Gastrocnemius medialis (tissue), 4 donors: Measurements from ENCODE around the gene XPNPEP1. TPM values are rescaled to one million over a fixed set of nuclear protein-coding genes. Genes with fewer than 3 reads are reported as not detected.

Experiments used
- ATAC-seq, 2 donors: fragments of 150-250 bp; one replicate each; pipeline ENCODE4 v1.9.1; 2016
- DNase-seq, 2 donors: peaks; one replicate each; pipeline ENCODE4 v3.0.0-alpha.2; 2019
- H3K27ac ChIP-seq, 4 donors: fragments of 200-600 bp; sonication (generic); 1 replicate in 1 of 4; 2 replicates in 3 of 4; pipeline ENCODE4 v1.5.1; 2016 to 2018; ENCODE audit warnings: mild to moderate bottlenecking in 2 of 4, moderate library complexity in 1 of 4
- H3K27me3 ChIP-seq, 3 donors: fragments of 200-600 bp; sonication (generic) in 2 of 3; 1 replicate in 1 of 3; 2 replicates in 2 of 3; pipeline versions ENCODE4 v1.5.1 to v1.6.0; 2016 to 2019; ENCODE audit warnings: mild to moderate bottlenecking in 1 of 3, moderate library complexity in 1 of 3
- H3K36me3 ChIP-seq, 2 donors: fragments of 200-600 bp; sonication (generic) in 1 of 2; one replicate each; pipeline ENCODE4 v1.5.1; 2017 to 2018
- H3K4me1 ChIP-seq, 2 donors: fragments of 200-600 bp; sonication (generic) in 1 of 2; one replicate each; pipeline ENCODE4 v1.5.1; 2016 to 2017; ENCODE audit warnings: mild to moderate bottlenecking in 2 of 2
- H3K4me3 ChIP-seq, 4 donors: fragments of 200-600 bp; sonication (generic) in 3 of 4; 1 replicate in 1 of 4; 2 replicates in 3 of 4; pipeline ENCODE4 v1.5.1; 2016 to 2019; ENCODE audit warnings: mild to moderate bottlenecking in 2 of 4
- H3K9me3 ChIP-seq, 3 donors: fragments of 200-600 bp; sonication (generic) in 2 of 3; 1 replicate in 1 of 3; 2 replicates in 2 of 3; pipeline ENCODE4 v1.5.1; 2016 to 2019
- CTCF ChIP-seq, 5 experiments: fragments of 450-650 bp in 3 of 5; fragments of 200-600 bp in 2 of 5; sonication (generic) in 2 of 5; IDR thresholded peaks in 4 of 5; conservative IDR thresholded peaks in 1 of 5; 1 replicate in 4 of 5; 2 replicates in 1 of 5; pipeline ENCODE4 v1.5.1; 2016 to 2019; ENCODE audit warnings: antibody characterized with exemption in 5 of 5, mild to moderate bottlenecking in 3 of 5, moderate library complexity in 3 of 5
- POLR2A ChIP-seq, 2 donors: fragments of 450-650 bp; IDR thresholded peaks; one replicate each; pipeline ENCODE4 v1.6.1; 2017; ENCODE audit warnings: antibody characterized with exemption in 2 of 2, mild to moderate bottlenecking in 2 of 2, moderate library complexity in 2 of 2
- in situ Hi-C, 4 donors: fragments of 200-750 bp; cut with MboI; loops; one replicate each; pipeline versions ENCODE4 v1.15.0 to v1.8.0; 2017; ENCODE audit warnings: low sequenced_read_pairs in 4 of 4
- intact Hi-C: fragments of 100-400 bp; cut with DNase I; formaldehyde crosslinking; loops from one replicate; pipeline ENCODE4 v1.15.1; 2023; ENCODE audit warnings: low total_unique reads
- total RNA-seq, 4 donors: library from RNA; depleted of rRNA; stranded (reverse); fragments of >200 nt; gene quantifications; one replicate each; pipeline versions ENCODE4 v1.1.0 to v1.2.3, GENCODE V29; 2016

XPNPEP1 gene
- total RNA-seq, 4 donors from 2014 or later = 39.9 to 72.3 (median 64.0) TPM

GRCh38 chr10:109823196-109823595, 100.1 kb downstream of the XPNPEP1 start:
- no peak overlapping the region for H3K4me3 ChIP-seq
- no peak for DNase-seq
- H3K4me1 ChIP-seq = no peaks in the 10 kb centered on the region
- TF ChIP-seq CTCF (IDR thresholded peaks at IDR 0.05 in 4 of 5, conservative IDR thresholded peaks at IDR 0.05 in 1 of 5) (no peak), POLR2A (IDR thresholded peaks at IDR 0.05) (no peak)
- no peaks in the 10 kb centered on the region for H3K36me3 ChIP-seq
- H3K27ac ChIP-seq = no peak overlapping the region
- intact Hi-C loops (no loop called here), in situ Hi-C loops (no loop called here)
- H3K9me3 ChIP-seq = no peaks in the 10 kb centered on the region
- H3K27me3 ChIP-seq = no peaks in the 10 kb centered on the region
- no peak for ATAC-seq

GRCh38 chr10:109821672-109822071, 101.6 kb downstream of the XPNPEP1 start:
- intact Hi-C loops (no loop called here), in situ Hi-C loops (no loop called here)
- TF ChIP-seq CTCF (IDR thresholded peaks at IDR 0.05 in 4 of 5, conservative IDR thresholded peaks at IDR 0.05 in 1 of 5) (no peak), POLR2A (IDR thresholded peaks at IDR 0.05) (no peak)
- no peak for ATAC-seq
- H3K9me3 ChIP-seq = no peaks in the 10 kb centered on the region
- no peak overlapping the region for H3K27ac ChIP-seq
- no peak for DNase-seq
- H3K27me3 ChIP-seq = no peaks in the 10 kb centered on the region
- no peak overlapping the region for H3K4me3 ChIP-seq
- H3K4me1 ChIP-seq = no peaks in the 10 kb centered on the region
- H3K36me3 ChIP-seq = no peaks in the 10 kb centered on the region

GRCh38 chr10:109820620-109821405, 102.5 kb downstream of the XPNPEP1 start:
- ATAC-seq = no peak
- in situ Hi-C loops = no loop called here

GRCh38 chr10:109819807-109820206, 103.5 kb downstream of the XPNPEP1 start:
- intact Hi-C loops = no loop called here
- H3K36me3 ChIP-seq = no peaks in the 10 kb centered on the region
- in situ Hi-C loops = no loop called here
- no peaks in the 10 kb centered on the region for H3K27me3 ChIP-seq
- no peak overlapping the region for H3K27ac ChIP-seq
- no peak for ATAC-seq
- no peak for DNase-seq
- no peaks in the 10 kb centered on the region for H3K9me3 ChIP-seq
- TF ChIP-seq POLR2A (IDR thresholded peaks at IDR 0.05) (no peak), CTCF (IDR thresholded peaks at IDR 0.05 in 4 of 5, conservative IDR thresholded peaks at IDR 0.05 in 1 of 5) (no peak)
- no peak overlapping the region for H3K4me3 ChIP-seq
- no peaks in the 10 kb centered on the region for H3K4me1 ChIP-seq

More at GRCh38 chr10:109820620-109821405, 102.5 kb downstream of the XPNPEP1 start:
- intact Hi-C loops = no loop called here
- H3K4me3 ChIP-seq = no peak overlapping the region
- TF ChIP-seq CTCF (IDR thresholded peaks at IDR 0.05 in 4 of 5, conservative IDR thresholded peaks at IDR 0.05 in 1 of 5) (no peak), POLR2A (IDR thresholded peaks at IDR 0.05) (no peak)
- DNase-seq = no peak
- H3K4me1 ChIP-seq = no peaks in the 10 kb centered on the region
- no peaks in the 10 kb centered on the region for H3K27me3 ChIP-seq
- no peaks in the 10 kb centered on the region for H3K9me3 ChIP-seq
- H3K27ac ChIP-seq = no peak overlapping the region
- no peaks in the 10 kb centered on the region for H3K36me3 ChIP-seq

Other genes starting within 250 kb of the XPNPEP1 start
- 10 to 100 TPM; 16.0 to 31.3 (median 18.4) TPM for gene ADD3, start 84.5 kb upstream of the XPNPEP1 start, total RNA-seq